OCI-LY3 (cell line): ENCODE data around the gene ABCG4.

Experiments
- CTCF ChIP-seq: fragments of 200-600, 300-600 bp; sonication (generic); IDR thresholded peaks from 2 replicates; pipeline ENCODE4 v1.5.1; 2014; ENCODE audit warnings: antibody characterized with exemption, low read length, low read depth
- EZH2phosphoT487 ChIP-seq: fragments of 200-600 bp; shearing (Covaris generic); IDR thresholded peaks from 2 replicates; pipeline ENCODE4 v1.6.1; 2018; ENCODE audit warnings: antibody characterized with exemption, mixed run types, low read depth

GRCh38 chr11:119178166-119178680, 29.4 kb downstream of the ABCG4 start:
- TF ChIP-seq CTCF (no peak), EZH2phosphoT487 (no peak)
